GM12878 (cell line): ENCODE measurements around the gene ABR. TPM values are rescaled to one million over a fixed set of nuclear protein-coding genes. Genes with fewer than 3 reads are reported as not detected.

Experiments used
- ATAC-seq: fragments of 200-7000 bp; cut with Tn5 transposase; 3 replicates; pipeline ENCODE4 v1.9.1; 2020; ENCODE audit warnings: mild to moderate bottlenecking, moderate library complexity
- BruUV-seq: library from RNA; stranded (reverse); fragments of 400-500 nt; replicated peaks from 2 replicates; lab custom pipeline; 2021; lab: Mats Ljungman, UMichigan
- CTCF ChIA-PET: fragments of 300-600 bp; sonication (Branson Sonifier 250); formaldehyde crosslinking; extraction: SDS; loops from one replicate; lab custom pipeline; 2021; ENCODE audit warnings: inconsistent platforms; lab: Yijun Ruan, JAX
- POLR2A ChIA-PET: fragments of 350-600 bp; formaldehyde crosslinking; extraction: SDS; loops from one replicate; lab custom pipeline; 2021; ENCODE audit warnings: inconsistent platforms; lab: Charles Lee
- RAD21 ChIA-PET: fragments of 300-600 bp; sonication (Branson Sonifier 250); formaldehyde crosslinking; loops from one replicate; lab custom pipeline; 2023; ENCODE audit warnings: antibody characterized with exemption; ENCODE audit not compliant: unreplicated experiment; lab: Charles Lee
- SMC1A ChIA-PET: fragments of 300-600 bp; sonication (Branson Sonifier 250); formaldehyde crosslinking; loops from one replicate; lab custom pipeline; 2023; ENCODE audit not compliant: unreplicated experiment, uncharacterized antibody; lab: Charles Lee
- DNase-seq: peaks from one replicate; pipeline ENCODE4 v3.0.0-alpha.2; 2011; ENCODE audit warnings: low read depth, low spot score
- FAIRE-seq: peaks from 3 replicates; lab custom pipeline; 2011; peaks lifted over from hg19 to GRCh38; lab: Jason Lieb, UNC
- H2AFZ ChIP-seq: 2 replicates; pipeline ENCODE4 v1.6.0; 2011; ENCODE audit warnings: low read depth, low read length, control low read depth; ENCODE audit not compliant: control insufficient read depth
- H3K27ac ChIP-seq: 2 replicates; pipeline ENCODE4 v1.5.1; 2011; ENCODE audit warnings: control low read depth; ENCODE audit not compliant: control insufficient read depth, insufficient read depth
- H3K27me3 ChIP-seq, 2 experiments: replicated peaks in 1 of 2; 2 replicates each; pipeline versions ENCODE4 v1.6.0 to v1.6.1; 2011; ENCODE audit warnings: low read length in 1 of 2; ENCODE audit not compliant: control insufficient read depth in 2 of 2, insufficient read depth in 2 of 2
- H3K36me3 ChIP-seq, 2 experiments: 2 replicates each; pipeline ENCODE4 v1.5.1; 2011; ENCODE audit warnings: low read length in 1 of 2; ENCODE audit not compliant: control insufficient read depth in 2 of 2, insufficient read depth in 2 of 2
- H3K4me1 ChIP-seq: 2 replicates; pipeline ENCODE4 v1.6.1; 2011; ENCODE audit warnings: mild to moderate bottlenecking, low read length, moderate library complexity, mixed read lengths; ENCODE audit not compliant: control insufficient read depth, insufficient read depth
- H3K4me2 ChIP-seq: 2 replicates; pipeline ENCODE4 v1.6.0; 2011; ENCODE audit warnings: control low read depth; ENCODE audit not compliant: control insufficient read depth, insufficient read depth
- H3K4me3 ChIP-seq: fragments of 200-600 bp; sonication (generic); 2 replicates; pipeline ENCODE4 v1.5.1; 2016
- H3K79me2 ChIP-seq: 2 replicates; pipeline ENCODE4 v1.6.0; 2011; ENCODE audit warnings: low read length; ENCODE audit not compliant: control insufficient read depth, insufficient read depth
- H3K9ac ChIP-seq: 2 replicates; pipeline ENCODE4 v1.8.0; 2011; ENCODE audit warnings: low read length, control low read depth, mixed read lengths; ENCODE audit not compliant: control insufficient read depth, insufficient read depth
- H3K9me3 ChIP-seq: replicated peaks from 3 replicates; pipeline ENCODE4 v1.5.1; 2011; ENCODE audit warnings: mild to moderate bottlenecking, low read length; ENCODE audit not compliant: control insufficient read depth, insufficient read depth
- H4K20me1 ChIP-seq: 2 replicates; pipeline ENCODE4 v1.6.0; 2011; ENCODE audit not compliant: control insufficient read depth, insufficient read depth
- CHD1 ChIP-seq: IDR thresholded peaks from 2 replicates; pipeline ENCODE4 v1.6.1; 2012; ENCODE audit warnings: low read depth, low read length, improper control_type of control experiment
- EED ChIP-seq: sonication (generic); IDR thresholded peaks from 2 replicates; pipeline ENCODE4 v1.6.1; 2016; ENCODE audit warnings: antibody characterized with exemption, low read depth
- FOXK2 ChIP-seq: fragments of 450-650 bp; IDR thresholded peaks from 2 replicates; pipeline ENCODE4 v1.6.1; 2017; ENCODE audit warnings: mild to moderate bottlenecking, moderate library complexity
- HDAC6 ChIP-seq: fragments of 200-600 bp; sonication (generic); IDR thresholded peaks from one replicate; pipeline ENCODE4 v1.8.0; 2017; ENCODE audit warnings: antibody characterized with exemption; ENCODE audit not compliant: unreplicated experiment
- IKZF1 ChIP-seq: fragments of 450-650 bp; conservative IDR thresholded peaks from 2 replicates; pipeline ENCODE4 v1.6.1; 2017; ENCODE audit warnings: antibody characterized with exemption, mild to moderate bottlenecking
- JUND ChIP-seq: IDR thresholded peaks from 2 replicates; pipeline ENCODE4 v1.6.1; 2012; ENCODE audit warnings: low read depth, mild to moderate bottlenecking, low read length, improper control_type of control experiment, moderate library complexity
- MAX ChIP-seq: IDR thresholded peaks from 2 replicates; pipeline ENCODE4 v1.6.1; 2012; ENCODE audit warnings: low read depth, low read length, improper control_type of control experiment
- MEF2A ChIP-seq: IDR thresholded peaks from 2 replicates; pipeline ENCODE4 v1.6.1; 2011; ENCODE audit warnings: low read depth, mild to moderate bottlenecking, low read length, moderate library complexity; ENCODE audit not compliant: insufficient read depth
- NR2C2 ChIP-seq: IDR thresholded peaks from 2 replicates; pipeline ENCODE4 v1.6.1; 2011; ENCODE audit warnings: borderline replicate concordance, low read depth; ENCODE audit not compliant: control insufficient read depth, insufficient read length
- NR2F1 ChIP-seq: fragments of 450-650 bp; conservative IDR thresholded peaks from 2 replicates; pipeline ENCODE4 v1.6.1; 2017; ENCODE audit warnings: mild to moderate bottlenecking
- PML ChIP-seq: IDR thresholded peaks from 2 replicates; pipeline ENCODE4 v1.6.1; 2012; ENCODE audit warnings: low read length, inconsistent platforms
- RB1 ChIP-seq: fragments of 450-650 bp; formaldehyde crosslinking; IDR thresholded peaks from 2 replicates; pipeline ENCODE4 v1.6.1; 2017; ENCODE audit warnings: mild to moderate bottlenecking, borderline replicate concordance
- SMC3 ChIP-seq: IDR thresholded peaks from 2 replicates; pipeline ENCODE4 v1.6.1; 2011; ENCODE audit warnings: low read length, improper control_type of control experiment, borderline replicate concordance
- SUZ12 ChIP-seq: fragments of 200-600 bp; sonication (generic); IDR thresholded peaks from one replicate; pipeline ENCODE4 v1.6.1; 2018; ENCODE audit warnings: antibody characterized with exemption, mild to moderate bottlenecking; ENCODE audit not compliant: unreplicated experiment
- ZNF687 ChIP-seq: fragments of 450-650 bp; IDR thresholded peaks from 2 replicates; pipeline ENCODE4 v1.6.1; 2017; ENCODE audit warnings: mild to moderate bottlenecking, moderate library complexity
- WGBS: methylation state at CpG from one replicate; pipeline ENCODE4 v1.1.6; 2016; ENCODE audit warnings: low lambda C conversion rate; ENCODE audit not compliant: insufficient replicate concordance, insufficient coverage; ENCODE audit errors: missing lambda C conversion rate; 5-methylcytosine and 5-hydroxymethylcytosine counted together
- in situ Hi-C: fragments of 300-500 bp; cut with MboI; formaldehyde crosslinking; loops from 9 replicates; pipeline ENCODE4 v1.14.3; 2018; ENCODE audit warnings: mixed read lengths
- intact Hi-C: fragments of 100-400 bp; cut with micrococcal nuclease; formaldehyde crosslinking; loops from one replicate; pipeline ENCODE4 v1.14.2; 2022; ENCODE audit not compliant: unreplicated experiment
- polyA plus RNA-seq, 11 experiments: library from polyadenylated mRNA; depleted of rRNA in 4 of 11; unstranded in 6 of 11; stranded (reverse) in 5 of 11; fragments of >200 nt; fragmentation: Nextera tagmentation in 4 of 11; fragmentation: Illumina TruSeq in 1 of 11; extraction: Ambion mirVana in 4 of 11; extraction: Trizol in 1 of 11; gene quantifications; 1 replicate in 1 of 11; 2 replicates in 10 of 11; pipeline versions ENCODE4 v1.2.1 to v1.2.3, GENCODE V29; 2011 to 2016; ENCODE audit warnings: inconsistent platforms in 2 of 11, missing spikeins in 2 of 11, low read depth in 1 of 11
- total RNA-seq, 4 experiments: library from RNA; depleted of rRNA in 3 of 4; stranded (reverse); fragments of >200 nt in 3 of 4; fragmentation: Illumina TruSeq in 1 of 4; extraction: Trizol in 1 of 4; gene quantifications; 2 replicates each; pipeline versions ENCODE4 v1.2.1 to v1.2.3, GENCODE V29; 2013 to 2021
- TF ChIP-seq, protein P1 (sequence below): fragments of 450-650 bp; IDR thresholded peaks from 2 replicates; pipeline ENCODE4 v1.6.1; 2017; ENCODE audit warnings: mild to moderate bottlenecking
- TF ChIP-seq, protein P2 (sequence below): IDR thresholded peaks from 2 replicates; pipeline ENCODE4 v1.6.1; 2012; ENCODE audit warnings: low read length, inconsistent platforms

ABR gene
- total and polyA plus RNA-seq, 10 of the 15 experiments (the other 5 are each of a cell fraction or from before 2014, with no cell fraction given): 1.4 to 112 (median 30.0) TPM

DNA sequence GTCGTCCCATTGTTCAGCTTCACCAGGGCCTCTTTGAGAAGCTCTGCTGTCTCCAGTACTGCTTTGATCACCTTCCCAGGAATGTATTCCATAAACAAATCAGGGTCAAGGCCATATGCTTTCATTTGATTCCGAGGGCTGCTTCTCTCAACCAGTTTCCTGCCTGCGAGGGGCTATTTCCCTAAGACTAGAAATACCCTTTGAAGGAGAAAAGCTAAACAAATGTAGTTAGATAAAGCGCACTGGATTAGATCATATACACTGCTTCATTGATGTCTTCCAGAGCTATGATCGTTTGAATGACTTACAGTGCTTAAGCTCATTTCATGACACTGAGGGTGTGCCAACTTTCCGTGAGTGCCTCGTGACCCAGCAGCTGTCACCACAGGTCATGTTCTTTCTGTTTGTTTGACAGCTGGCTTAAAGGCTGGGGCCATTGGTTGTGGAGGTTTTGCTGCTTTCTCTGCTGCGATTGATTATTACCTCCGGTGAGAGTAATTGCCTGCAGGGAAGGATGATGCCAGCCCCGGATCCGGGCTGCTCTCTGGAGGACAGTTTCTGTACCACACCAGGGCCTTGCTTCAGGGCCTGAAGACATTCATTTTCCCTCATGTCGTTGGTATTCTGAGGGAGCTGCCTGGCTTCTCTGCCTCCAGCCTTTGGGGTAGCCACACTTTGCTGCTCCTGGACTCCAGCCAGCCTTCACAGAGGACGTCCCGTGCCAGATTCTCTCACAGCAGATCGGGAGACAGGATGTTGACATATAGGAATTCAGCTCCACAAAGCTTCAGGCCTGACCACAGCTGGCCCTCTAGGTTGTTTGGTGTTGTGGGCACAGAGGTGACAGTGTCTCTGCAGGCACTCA lies 179.0 kb downstream of the ABR start:
- Histone ChIP-seq H3K79me2 (peaks cover 16% of the 10 kb centered on the region), H3K4me2 (no peak overlapping the region), H2AFZ (no peak overlapping the region), H3K9ac (no peak overlapping the region), H3K4me3 (no peak overlapping the region), H3K27me3 (no peaks in the 10 kb centered on the region), H3K27ac (no peak overlapping the region), H3K4me1 (peaks cover 6% of the 10 kb centered on the region; the same call in 1 of the 2 replicates), H3K9me3 (no peaks in the 10 kb centered on the region), H4K20me1 (no peaks in the 10 kb centered on the region), H3K36me3 (peaks cover 17 to 26% of the 10 kb centered on the region in 2 experiments)
- in situ Hi-C loops (no loop called here), intact Hi-C loops (no loop called here)
- POLR2A ChIA-PET: no interaction called here
- 92% methylated on average over 15 of the region's 15 CpGs for WGBS
- DNase-seq: no peak
- FAIRE-seq: no peak
- SMC1A ChIA-PET: interaction anchor here (0.9 kb wide), 1 partner anchor 589 kb away, joined by 4 read pairs; no protein-coding TSS in a partner anchor
- CTCF ChIA-PET: interaction anchor here (0.6 to 3.2 kb wide), 4 partner anchors 20 to 218 kb away, joined by 3 to 20 read pairs (median 9); partner anchors contain the start of gene NXN
- BruUV-seq: no TSS peak
- RAD21 ChIA-PET: no interaction called here
- no peak for ATAC-seq
- TF ChIP-seq SMC3: no peak
- no peak for TF ChIP-seq HDAC6
- TF ChIP-seq, protein P1, sequence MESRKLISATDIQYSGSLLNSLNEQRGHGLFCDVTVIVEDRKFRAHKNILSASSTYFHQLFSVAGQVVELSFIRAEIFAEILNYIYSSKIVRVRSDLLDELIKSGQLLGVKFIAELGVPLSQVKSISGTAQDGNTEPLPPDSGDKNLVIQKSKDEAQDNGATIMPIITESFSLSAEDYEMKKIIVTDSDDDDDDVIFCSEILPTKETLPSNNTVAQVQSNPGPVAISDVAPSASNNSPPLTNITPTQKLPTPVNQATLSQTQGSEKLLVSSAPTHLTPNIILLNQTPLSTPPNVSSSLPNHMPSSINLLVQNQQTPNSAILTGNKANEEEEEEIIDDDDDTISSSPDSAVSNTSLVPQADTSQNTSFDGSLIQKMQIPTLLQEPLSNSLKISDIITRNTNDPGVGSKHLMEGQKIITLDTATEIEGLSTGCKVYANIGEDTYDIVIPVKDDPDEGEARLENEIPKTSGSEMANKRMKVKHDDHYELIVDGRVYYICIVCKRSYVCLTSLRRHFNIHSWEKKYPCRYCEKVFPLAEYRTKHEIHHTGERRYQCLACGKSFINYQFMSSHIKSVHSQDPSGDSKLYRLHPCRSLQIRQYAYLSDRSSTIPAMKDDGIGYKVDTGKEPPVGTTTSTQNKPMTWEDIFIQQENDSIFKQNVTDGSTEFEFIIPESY: no peak
- TF ChIP-seq RB1: no peak
- TF ChIP-seq ZNF687: no peak
- TF ChIP-seq CHD1: no peak
- no peak for TF ChIP-seq SUZ12
- TF ChIP-seq MEF2A: no peak
- TF ChIP-seq NR2C2: no peak
- no peak for TF ChIP-seq IKZF1
- TF ChIP-seq, protein P2, sequence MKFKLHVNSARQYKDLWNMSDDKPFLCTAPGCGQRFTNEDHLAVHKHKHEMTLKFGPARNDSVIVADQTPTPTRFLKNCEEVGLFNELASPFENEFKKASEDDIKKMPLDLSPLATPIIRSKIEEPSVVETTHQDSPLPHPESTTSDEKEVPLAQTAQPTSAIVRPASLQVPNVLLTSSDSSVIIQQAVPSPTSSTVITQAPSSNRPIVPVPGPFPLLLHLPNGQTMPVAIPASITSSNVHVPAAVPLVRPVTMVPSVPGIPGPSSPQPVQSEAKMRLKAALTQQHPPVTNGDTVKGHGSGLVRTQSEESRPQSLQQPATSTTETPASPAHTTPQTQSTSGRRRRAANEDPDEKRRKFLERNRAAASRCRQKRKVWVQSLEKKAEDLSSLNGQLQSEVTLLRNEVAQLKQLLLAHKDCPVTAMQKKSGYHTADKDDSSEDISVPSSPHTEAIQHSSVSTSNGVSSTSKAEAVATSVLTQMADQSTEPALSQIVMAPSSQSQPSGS: no peak
- no peak for TF ChIP-seq FOXK2
- no peak for TF ChIP-seq JUND
- no peak for TF ChIP-seq EED
- TF ChIP-seq NR2F1: no peak
- no peak for TF ChIP-seq MAX
- no peak for TF ChIP-seq PML
